ENCODE measurements around the gene ODAD3. TPM values are rescaled to one million over a fixed set of nuclear protein-coding genes. Genes with fewer than 3 reads are reported as not detected.
A peak's percentile ranks its signal among the peaks of the same experiment; 100 is the strongest.

Gene ODAD3
- total RNA-seq, 1 donor from 2014 or later, result 0.15 TPM

GRCh38 chr19:11480715-11481533 lies 46.0 kb upstream of the ODAD3 start, which contains the start of gene ELAVL3:
TSS of gene ELAVL3 (minus strand) at chr19:11481046. CDS start at chr19:11480608, 438 bp downstream.
- peaks cover 26% of the 10 kb centered on the region for H3K27me3 Mint-ChIP-seq (ENCODE audit: low read depth)
- H3K4me3 Mint-ChIP-seq (ENCODE audit: unreplicated experiment), result peak within 1 kb of the TSS; percentile 64
- TF ChIP-seq CTCF (IDR thresholded peaks at IDR 0.05), result no peak
- H3K4me1 Mint-ChIP-seq (ENCODE audit: low read depth), result peaks cover 13% of the 10 kb centered on the region
- no peaks in the 10 kb centered on the region for H3K9me3 Mint-ChIP-seq (ENCODE audit: low read depth)
- H3K27ac Mint-ChIP-seq (ENCODE audit: unreplicated experiment), result no peak within 1 kb of the TSS
- no peak for DNase-seq (ENCODE audit: low spot score)
- H3K36me3 Mint-ChIP-seq (ENCODE audit: low read depth), result peaks cover 3% of the 10 kb centered on the region

- TF ChIP-seq CTCF (IDR thresholded peaks at IDR 0.05), result no peak
- Mint-ChIP-seq H3K4me3 (ENCODE audit: unreplicated experiment) (no peak overlapping the region), H3K27me3 (ENCODE audit: low read depth) (peaks cover 26% of the 10 kb centered on the region), H3K4me1 (ENCODE audit: low read depth) (peaks cover 13% of the 10 kb centered on the region), H3K27ac (ENCODE audit: unreplicated experiment) (no peak overlapping the region), H3K36me3 (ENCODE audit: low read depth) (peaks cover 3% of the 10 kb centered on the region), H3K9me3 (ENCODE audit: low read depth) (no peaks in the 10 kb centered on the region)
- DNase-seq (ENCODE audit: low spot score), result no peak
Observed at GRCh38 chr19:11479898-11480714, 45.2 kb upstream of the ODAD3 start.

GRCh38 chr19:11479090-11479897 lies 44.4 kb upstream of the ODAD3 start:
- Mint-ChIP-seq H3K27ac (ENCODE audit: unreplicated experiment) (no peak overlapping the region), H3K4me3 (ENCODE audit: unreplicated experiment) (peak overlapping the region; percentile 48), H3K27me3 (ENCODE audit: low read depth) (peaks cover 26% of the 10 kb centered on the region), H3K9me3 (ENCODE audit: low read depth) (no peaks in the 10 kb centered on the region), H3K36me3 (ENCODE audit: low read depth) (peaks cover 3% of the 10 kb centered on the region), H3K4me1 (ENCODE audit: low read depth) (peaks cover 13% of the 10 kb centered on the region)
- no peak for DNase-seq (ENCODE audit: low spot score)
- no peak for TF ChIP-seq CTCF (IDR thresholded peaks at IDR 0.05)

GRCh38 chr19:11478167-11479089 lies 43.5 kb upstream of the ODAD3 start:
- TF ChIP-seq CTCF (IDR thresholded peaks at IDR 0.05), result no peak
- H3K4me3 Mint-ChIP-seq (ENCODE audit: unreplicated experiment), result no peak overlapping the region
- H3K27me3 Mint-ChIP-seq (ENCODE audit: low read depth), result peaks cover 27% of the 10 kb centered on the region
- no peak overlapping the region for H3K27ac Mint-ChIP-seq (ENCODE audit: unreplicated experiment)
- H3K9me3 Mint-ChIP-seq (ENCODE audit: low read depth), result no peaks in the 10 kb centered on the region
- no peak for DNase-seq (ENCODE audit: low spot score)
- H3K36me3 Mint-ChIP-seq (ENCODE audit: low read depth), result no peaks in the 10 kb centered on the region
- H3K4me1 Mint-ChIP-seq (ENCODE audit: low read depth), result peaks cover 13% of the 10 kb centered on the region

Measured in chondrocyte (in vitro differentiated cells).